GM10248 (cell line): ENCODE data around the gene TTYH1.
"Not testable (repeated sequence)": the region's sequence is repeated elsewhere in the genome, so short reads cannot be mapped to it uniquely, and the experiment has no call there.

ENCODE experiments used
- CTCF ChIA-PET: fragments of 300-600 bp; sonication (Branson Sonifier 250); formaldehyde crosslinking; extraction: SDS; loops from one replicate; lab custom pipeline; 2021; ENCODE audit warnings: antibody characterized with exemption; lab: Yijun Ruan, JAX
- POLR2A ChIA-PET: fragments of 350-650 bp; sonication (Branson Sonifier 250); formaldehyde crosslinking; extraction: SDS; loops from one replicate; lab custom pipeline; 2020; ENCODE audit warnings: antibody characterized with exemption; lab: Yijun Ruan, JAX
- DNase-seq: peaks from one replicate; pipeline ENCODE4 v3.0.0; 2012; ENCODE audit errors: extremely low spot score
- CTCF ChIP-seq: IDR thresholded peaks from 2 replicates; pipeline ENCODE4 v1.5.1; 2012; ENCODE audit warnings: mild to moderate bottlenecking, low read depth; ENCODE audit errors: extremely low read depth, missing control alignments, control extremely low read depth

TTYH1 gene

GRCh38 chr19:54465426-54466109 lies 50.3 kb downstream of the TTYH1 start:
- DNase-seq, result no peak
- CTCF ChIA-PET, result interaction anchor here (1.2 kb wide), 2 partner anchors 12 to 209 kb away, joined by 4 read pairs; no protein-coding TSS in a partner anchor
- POLR2A ChIA-PET, result no interaction called here
- no peak for TF ChIP-seq CTCF

DNA sequence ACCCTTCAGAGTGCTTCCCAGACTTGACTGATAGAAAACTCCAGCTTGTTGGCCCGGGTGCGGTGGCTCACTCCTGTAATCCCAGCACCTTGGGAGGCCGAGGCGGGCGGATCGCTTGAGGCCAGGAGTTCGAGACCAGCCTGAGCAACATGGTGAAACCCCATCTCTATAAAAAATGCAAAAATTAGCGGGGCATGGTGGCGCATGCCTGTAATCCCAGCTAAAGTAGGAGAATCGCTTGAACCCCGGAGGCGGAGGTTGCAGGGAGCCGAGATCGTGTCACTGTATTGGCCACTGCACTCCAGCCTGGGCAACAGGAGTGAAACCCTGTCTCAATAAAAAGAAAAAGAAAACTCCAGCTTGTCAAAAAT lies 50.8 kb downstream of the TTYH1 start:
- POLR2A ChIA-PET, result not testable (repeated sequence)

GRCh38 chr19:54469496-54469934 lies 54.3 kb downstream of the TTYH1 start:
- ChIA-PET POLR2A (interaction anchor here (1.4 kb wide), 1 partner anchor 938 kb away, joined by 5 read pairs; the partner anchor contains the start of gene UBE2S), CTCF (interaction anchor here (0.8 to 1.4 kb wide), 3 partner anchors 8 to 205 kb away, joined by 3 to 5 read pairs (median 4); no protein-coding TSS in a partner anchor)
- TF ChIP-seq CTCF, result no peak
- DNase-seq, result no peak

More for the DNA sequence above, 50.8 kb downstream of the TTYH1 start:
- CTCF ChIA-PET, result interaction anchor here (1.2 kb wide), 2 partner anchors 12 to 208 kb away, joined by 4 read pairs; no protein-coding TSS in a partner anchor
- DNase-seq, result not testable (repeated sequence)

DNA sequence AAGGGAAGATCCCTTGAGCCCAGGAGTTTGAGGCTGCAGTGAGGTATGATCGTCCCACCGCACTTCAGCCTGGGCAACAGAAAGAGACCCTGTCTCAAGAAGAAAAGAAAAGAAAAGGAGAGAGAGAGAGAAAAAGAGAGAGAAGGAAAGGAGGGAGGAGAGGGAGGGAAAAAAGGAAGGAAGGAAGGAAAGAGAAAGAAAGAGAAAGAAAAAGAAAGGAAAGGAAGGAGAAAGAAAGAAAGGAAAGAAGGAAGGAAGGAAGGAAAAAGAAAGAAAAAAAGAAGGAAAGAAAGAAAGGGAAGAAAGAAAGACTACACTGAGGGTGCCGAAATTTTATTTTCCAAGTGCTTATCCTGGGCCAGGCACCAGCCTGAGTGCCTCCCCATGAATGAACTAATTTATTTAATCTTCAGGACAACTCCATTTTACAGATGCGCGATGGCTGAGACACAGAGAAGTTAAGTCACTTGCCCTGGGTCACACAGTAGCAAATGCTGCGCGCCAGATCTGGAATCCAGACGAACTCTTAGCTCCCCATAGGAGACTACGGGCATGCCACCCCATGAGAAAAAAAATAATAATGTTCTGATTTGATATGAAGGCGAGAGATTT lies 55.1 kb downstream of the TTYH1 start:
- ChIA-PET POLR2A (no interaction called here), CTCF (interaction anchor here (0.8 to 1.6 kb wide), 4 partner anchors 7 to 205 kb away, joined by 3 to 5 read pairs (median 4); no protein-coding TSS in a partner anchor)
- no peak for DNase-seq
- TF ChIP-seq CTCF, result no peak

- CTCF ChIA-PET, result interaction anchor here (1.6 kb wide), 1 partner anchor 10 kb away, joined by 4 read pairs; no protein-coding TSS in a partner anchor
- peak; percentile 52 for DNase-seq
- POLR2A ChIA-PET, result no interaction called here
- no peak for TF ChIP-seq CTCF
These were observed 55.9 kb downstream of the TTYH1 start for GRCh38 chr19:54470991-54471782.

GRCh38 chr19:54473071-54473891 lies 58.0 kb downstream of the TTYH1 start, which contains the start of gene CDC42EP5:
Gene CDC42EP5, minus strand, starts transcription at chr19:54473296. Its CDS starts 7,749 bp downstream, at chr19:54465547.
- ChIA-PET CTCF (interaction anchor here (0.7 to 2.0 kb wide), 7 partner anchors 8 to 667 kb away, joined by 3 to 13 read pairs (median 3); no protein-coding TSS in a partner anchor), POLR2A (interaction anchor here (0.7 kb wide), 2 partner anchors 10 to 934 kb away, joined by 3 to 6 read pairs; partner anchors contain the start of genes LENG9 and UBE2S)
- no peak for DNase-seq
- no peak for TF ChIP-seq CTCF
